Measurements from ENCODE around the gene COL19A1.
"Not testable (repeated sequence)": the region's sequence is repeated elsewhere in the genome, so short reads cannot be mapped to it uniquely, and the experiment has no call there.

Gene COL19A1

GRCh38 chr6:69866770-69867638, 648 bp downstream of the COL19A1 start:
- DNase-seq (ENCODE audit: low spot score) = peak; percentile 83

- DNase-seq (ENCODE audit: low spot score) = no peak
Observed at GRCh38 chr6:69867639-69867976, 1.3 kb downstream of the COL19A1 start.

- DNase-seq (ENCODE audit: low spot score) = no peak
Observed at GRCh38 chr6:69868252-69868804, 2.0 kb downstream of the COL19A1 start.

- no peak for DNase-seq (ENCODE audit: low spot score)
Observed at GRCh38 chr6:69868961-69869360, 2.6 kb downstream of the COL19A1 start.

GRCh38 chr6:69871107-69871506, 4.8 kb downstream of the COL19A1 start:
- DNase-seq (ENCODE audit: low spot score) = no peak

GRCh38 chr6:69873291-69873690, 6.9 kb downstream of the COL19A1 start:
- no peak for DNase-seq (ENCODE audit: low spot score)

GRCh38 chr6:69875715-69876114, 9.4 kb downstream of the COL19A1 start:
- no peak for DNase-seq (ENCODE audit: low spot score)

- DNase-seq (ENCODE audit: low spot score) = no peak
Observed at GRCh38 chr6:69878795-69879194, 12.4 kb downstream of the COL19A1 start.

- no peak for DNase-seq (ENCODE audit: low spot score)
Observed at GRCh38 chr6:69880601-69881000, 14.2 kb downstream of the COL19A1 start.

GRCh38 chr6:69881322-69882151, 15.2 kb downstream of the COL19A1 start:
- DNase-seq (ENCODE audit: low spot score) = no peak

- DNase-seq (ENCODE audit: low spot score) = no peak
Observed at GRCh38 chr6:69883551-69883950, 17.2 kb downstream of the COL19A1 start.

- DNase-seq (ENCODE audit: low spot score) = no peak
Observed at GRCh38 chr6:69884231-69884630, 17.9 kb downstream of the COL19A1 start.

- DNase-seq (ENCODE audit: low spot score) = no peak
Observed at GRCh38 chr6:69887026-69887425, 20.7 kb downstream of the COL19A1 start.

- no peak for DNase-seq (ENCODE audit: low spot score)
Observed at GRCh38 chr6:69887714-69888345, 21.5 kb downstream of the COL19A1 start.

GRCh38 chr6:69888482-69889233, 22.3 kb downstream of the COL19A1 start:
- no peak for DNase-seq (ENCODE audit: low spot score)

GRCh38 chr6:69889234-69889974, 23.0 kb downstream of the COL19A1 start:
- not testable (repeated sequence) for DNase-seq (ENCODE audit: low spot score)

- not testable (repeated sequence) for DNase-seq (ENCODE audit: low spot score)
Observed at GRCh38 chr6:69892561-69892960, 26.2 kb downstream of the COL19A1 start.

GRCh38 chr6:69893266-69893665, 26.9 kb downstream of the COL19A1 start:
- DNase-seq (ENCODE audit: low spot score) = not testable (repeated sequence)

GRCh38 chr6:69894578-69895347, 28.4 kb downstream of the COL19A1 start:
- DNase-seq (ENCODE audit: low spot score) = no peak

- no peak for DNase-seq (ENCODE audit: low spot score)
Observed at GRCh38 chr6:69895396-69895795, 29.0 kb downstream of the COL19A1 start.
